Activated naive CD4-positive, alpha-beta T cell treated with anti-CD3 and anti-CD28 coated beads, Interleukin-2, amount 50 U/mL, for 24 hours (primary cell): ENCODE results near the gene LAMB3.

Experiments
- H3K27ac Mint-ChIP-seq: one replicate; pipeline ENCODE4 v1.8.0; 2021; ENCODE audit warnings: mild to moderate bottlenecking, mixed read lengths
- H3K27me3 Mint-ChIP-seq: one replicate; pipeline ENCODE4 v1.8.0; 2021; ENCODE audit warnings: mixed read lengths
- H3K36me3 Mint-ChIP-seq: one replicate; pipeline ENCODE4 v1.8.0; 2021; ENCODE audit warnings: mixed read lengths
- H3K4me1 Mint-ChIP-seq: one replicate; pipeline ENCODE4 v1.8.0; 2021; ENCODE audit warnings: mixed read lengths
- H3K4me3 Mint-ChIP-seq: one replicate; pipeline ENCODE4 v1.8.0; 2021; ENCODE audit warnings: mild to moderate bottlenecking, mixed read lengths
- H3K9me3 Mint-ChIP-seq: one replicate; pipeline ENCODE4 v1.8.0; 2021; ENCODE audit warnings: mixed read lengths

The LAMB3 gene

GRCh38 chr1:209672705-209673630, 20.7 kb upstream of the LAMB3 start:
- H3K27me3 Mint-ChIP-seq, result peaks cover 29% of the 10 kb centered on the region
- no peaks in the 10 kb centered on the region for H3K36me3 Mint-ChIP-seq
- no peak overlapping the region for H3K4me3 Mint-ChIP-seq
- H3K4me1 Mint-ChIP-seq, result peaks cover 38% of the 10 kb centered on the region
- H3K27ac Mint-ChIP-seq, result peak overlapping the region; percentile 4
- H3K9me3 Mint-ChIP-seq, result no peaks in the 10 kb centered on the region

GRCh38 chr1:209670441-209671082, 18.3 kb upstream of the LAMB3 start:
- peaks cover 27% of the 10 kb centered on the region for H3K4me1 Mint-ChIP-seq
- H3K27me3 Mint-ChIP-seq, result peaks cover 10% of the 10 kb centered on the region
- no peak overlapping the region for H3K4me3 Mint-ChIP-seq
- H3K9me3 Mint-ChIP-seq, result no peaks in the 10 kb centered on the region
- no peak overlapping the region for H3K27ac Mint-ChIP-seq
- no peaks in the 10 kb centered on the region for H3K36me3 Mint-ChIP-seq

GRCh38 chr1:209667708-209668107, 15.5 kb upstream of the LAMB3 start:
- H3K4me1 Mint-ChIP-seq, result no peaks in the 10 kb centered on the region
- peaks cover 4% of the 10 kb centered on the region for H3K27me3 Mint-ChIP-seq
- H3K36me3 Mint-ChIP-seq, result peaks cover 2% of the 10 kb centered on the region
- no peaks in the 10 kb centered on the region for H3K9me3 Mint-ChIP-seq
- H3K4me3 Mint-ChIP-seq, result no peak overlapping the region
- no peak overlapping the region for H3K27ac Mint-ChIP-seq

- H3K36me3 Mint-ChIP-seq, result peaks cover 2% of the 10 kb centered on the region
- H3K4me1 Mint-ChIP-seq, result no peaks in the 10 kb centered on the region
- no peak overlapping the region for H3K27ac Mint-ChIP-seq
- H3K4me3 Mint-ChIP-seq, result no peak overlapping the region
- H3K27me3 Mint-ChIP-seq, result peaks cover 4% of the 10 kb centered on the region
- no peaks in the 10 kb centered on the region for H3K9me3 Mint-ChIP-seq
These were observed 14.9 kb upstream of the LAMB3 start for GRCh38 chr1:209667103-209667502.

GRCh38 chr1:209662879-209663327, 10.7 kb upstream of the LAMB3 start:
- peaks cover 6% of the 10 kb centered on the region for H3K4me1 Mint-ChIP-seq
- H3K36me3 Mint-ChIP-seq, result peaks cover 2% of the 10 kb centered on the region
- no peak overlapping the region for H3K4me3 Mint-ChIP-seq
- H3K27ac Mint-ChIP-seq, result no peak overlapping the region
- no peaks in the 10 kb centered on the region for H3K27me3 Mint-ChIP-seq
- H3K9me3 Mint-ChIP-seq, result no peaks in the 10 kb centered on the region

- H3K4me1 Mint-ChIP-seq, result peaks cover 6% of the 10 kb centered on the region
- H3K27ac Mint-ChIP-seq, result no peak overlapping the region
- H3K4me3 Mint-ChIP-seq, result no peak overlapping the region
- H3K27me3 Mint-ChIP-seq, result no peaks in the 10 kb centered on the region
- H3K36me3 Mint-ChIP-seq, result peaks cover 2% of the 10 kb centered on the region
- H3K9me3 Mint-ChIP-seq, result no peaks in the 10 kb centered on the region
These were observed 8.8 kb upstream of the LAMB3 start for GRCh38 chr1:209661071-209661470.

- H3K27ac Mint-ChIP-seq, result no peak overlapping the region
- H3K27me3 Mint-ChIP-seq, result no peaks in the 10 kb centered on the region
These were observed 7.7 kb upstream of the LAMB3 start for GRCh38 chr1:209659909-209660308.

GRCh38 chr1:209657918-209658317, 5.7 kb upstream of the LAMB3 start:
- Mint-ChIP-seq H3K4me3 (no peak overlapping the region), H3K4me1 (peaks cover 6% of the 10 kb centered on the region), H3K27ac (no peak overlapping the region), H3K36me3 (no peaks in the 10 kb centered on the region), H3K9me3 (no peaks in the 10 kb centered on the region), H3K27me3 (no peaks in the 10 kb centered on the region)

More at GRCh38 chr1:209659909-209660308, 7.7 kb upstream of the LAMB3 start:
- Mint-ChIP-seq H3K4me1 (peaks cover 6% of the 10 kb centered on the region), H3K4me3 (no peak overlapping the region), H3K36me3 (peaks cover 2% of the 10 kb centered on the region), H3K9me3 (no peaks in the 10 kb centered on the region)

GRCh38 chr1:209657140-209657879, 5.1 kb upstream of the LAMB3 start:
- no peak overlapping the region for H3K27ac Mint-ChIP-seq

GRCh38 chr1:209655411-209656231, 3.4 kb upstream of the LAMB3 start:
- Mint-ChIP-seq H3K4me3 (no peak overlapping the region), H3K4me1 (peaks cover 13% of the 10 kb centered on the region), H3K27me3 (no peaks in the 10 kb centered on the region), H3K9me3 (no peaks in the 10 kb centered on the region), H3K36me3 (no peaks in the 10 kb centered on the region), H3K27ac (no peak overlapping the region)

More at GRCh38 chr1:209657140-209657879, 5.1 kb upstream of the LAMB3 start:
- Mint-ChIP-seq H3K4me3 (no peak overlapping the region), H3K9me3 (no peaks in the 10 kb centered on the region), H3K36me3 (no peaks in the 10 kb centered on the region), H3K27me3 (no peaks in the 10 kb centered on the region), H3K4me1 (peaks cover 10% of the 10 kb centered on the region)

GRCh38 chr1:209653915-209654351, 1.7 kb upstream of the LAMB3 start:
- no peak overlapping the region for H3K27ac Mint-ChIP-seq
- H3K27me3 Mint-ChIP-seq, result no peaks in the 10 kb centered on the region
- H3K4me3 Mint-ChIP-seq, result no peak overlapping the region
- H3K9me3 Mint-ChIP-seq, result no peaks in the 10 kb centered on the region
- peaks cover 10% of the 10 kb centered on the region for H3K4me1 Mint-ChIP-seq
- no peaks in the 10 kb centered on the region for H3K36me3 Mint-ChIP-seq

- H3K27ac Mint-ChIP-seq, result no peak overlapping the region
- H3K4me3 Mint-ChIP-seq, result no peak overlapping the region
- peaks cover 10% of the 10 kb centered on the region for H3K4me1 Mint-ChIP-seq
- no peaks in the 10 kb centered on the region for H3K27me3 Mint-ChIP-seq
- H3K36me3 Mint-ChIP-seq, result no peaks in the 10 kb centered on the region
- no peaks in the 10 kb centered on the region for H3K9me3 Mint-ChIP-seq
These were observed 712 bp upstream of the LAMB3 start for GRCh38 chr1:209652873-209653401.

- Mint-ChIP-seq H3K27me3 (no peaks in the 10 kb centered on the region), H3K27ac (no peak overlapping the region), H3K4me1 (peaks cover 10% of the 10 kb centered on the region), H3K4me3 (no peak overlapping the region), H3K36me3 (no peaks in the 10 kb centered on the region), H3K9me3 (no peaks in the 10 kb centered on the region)
These were observed 1.1 kb downstream of the LAMB3 start for GRCh38 chr1:209651138-209651587.

GRCh38 chr1:209650454-209650853, 1.8 kb downstream of the LAMB3 start:
- Mint-ChIP-seq H3K36me3 (no peaks in the 10 kb centered on the region), H3K27ac (no peak overlapping the region), H3K9me3 (no peaks in the 10 kb centered on the region), H3K27me3 (no peaks in the 10 kb centered on the region), H3K4me1 (peaks cover 10% of the 10 kb centered on the region), H3K4me3 (no peak overlapping the region)
